GM12891 (cell line): Measurements from ENCODE around the gene LHX1.

ENCODE experiments used
- PAX5 ChIP-seq: IDR thresholded peaks from 2 replicates; pipeline ENCODE4 v1.6.1; 2011; ENCODE audit warnings: low read length, moderate library complexity, mild to moderate bottlenecking; ENCODE audit not compliant: insufficient read depth, severe bottlenecking
- POLR2A ChIP-seq: IDR thresholded peaks from 2 replicates; pipeline ENCODE4 v1.6.1; 2011; ENCODE audit warnings: low read depth, low read length, control low read depth
- POLR2AphosphoS5 ChIP-seq: IDR thresholded peaks from 2 replicates; pipeline ENCODE4 v1.6.1; 2011; ENCODE audit warnings: low read depth, low read length, control low read depth
- POU2F2 ChIP-seq: IDR thresholded peaks from 2 replicates; pipeline ENCODE4 v1.6.1; 2011; ENCODE audit warnings: low read depth, mild to moderate bottlenecking, control low read depth, low read length, moderate library complexity
- SPI1 ChIP-seq: IDR thresholded peaks from 2 replicates; pipeline ENCODE4 v1.6.1; 2011; ENCODE audit warnings: low read depth, low read length, control low read depth
- TAF1 ChIP-seq: IDR thresholded peaks from 2 replicates; pipeline ENCODE4 v1.6.1; 2011; ENCODE audit warnings: low read depth, low read length, control low read depth

DNA sequence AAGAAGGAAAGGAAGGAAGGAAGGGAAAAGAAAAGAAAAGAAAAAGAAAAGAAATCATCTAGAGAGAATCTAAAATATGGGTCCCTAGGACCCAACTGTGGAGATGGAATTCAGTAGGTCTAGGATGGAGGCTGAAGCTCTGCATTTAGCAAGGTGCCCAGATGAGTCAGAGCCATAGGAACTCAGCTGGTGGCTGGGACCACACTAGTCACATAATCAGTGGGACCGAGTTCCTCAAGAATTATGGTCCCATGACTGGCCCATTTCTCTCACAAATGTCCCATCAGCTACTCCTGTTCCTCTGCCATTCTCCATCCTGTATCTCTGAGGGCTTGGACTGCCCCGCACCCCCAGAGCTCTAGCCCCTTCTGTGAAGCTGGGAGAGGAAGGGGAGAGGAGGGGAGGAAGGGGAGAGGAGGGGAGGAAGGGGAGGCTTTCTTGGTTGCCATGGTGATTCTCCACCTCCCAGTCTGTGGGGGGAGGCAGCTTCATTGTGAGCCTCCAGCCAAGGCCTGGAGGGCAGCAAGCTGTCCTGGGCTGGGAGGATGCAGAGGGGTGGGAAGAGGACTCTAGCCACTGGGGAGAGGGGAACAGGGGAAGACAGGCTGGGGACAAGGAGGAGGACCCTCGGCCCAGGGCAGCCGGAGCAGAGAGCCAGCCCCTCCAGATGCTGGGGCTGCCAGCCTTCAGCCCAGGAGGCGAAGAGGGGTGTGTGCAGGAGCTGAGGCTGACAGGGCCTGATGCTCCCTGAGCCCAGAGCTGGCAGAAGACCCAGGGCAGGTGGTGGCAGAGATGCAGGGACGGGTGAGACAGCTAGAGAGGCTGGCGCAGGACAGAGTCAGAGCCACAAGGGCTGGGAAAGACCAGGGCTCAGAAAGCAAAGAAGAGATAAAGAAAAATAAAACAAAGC, 37.8 kb upstream of the LHX1 start:
- no peak for TF ChIP-seq POU2F2
- TF ChIP-seq POLR2A = no peak
- TF ChIP-seq POLR2AphosphoS5 = no peak
- TF ChIP-seq TAF1 = no peak
- TF ChIP-seq PAX5 = no peak
- TF ChIP-seq SPI1 = no peak
